SK-N-SH (cell line): ENCODE data around the gene TTLL7. TPM values are rescaled to one million over a fixed set of nuclear protein-coding genes. Genes with fewer than 3 reads are reported as not detected.
"Not testable (repeated sequence)": the region's sequence is repeated elsewhere in the genome, so short reads cannot be mapped to it uniquely, and the experiment has no call there.

Experiments
- CTCF ChIA-PET: fragments of 300-600, 350-600 bp; formaldehyde crosslinking; extraction: SDS; loops from one replicate; lab custom pipeline; 2021; lab: Yijun Ruan, JAX
- POLR2A ChIA-PET: fragments of 350-600 bp; sonication (Branson Sonifier 250); formaldehyde crosslinking; extraction: SDS; loops from one replicate; lab custom pipeline; 2020; ENCODE audit warnings: antibody characterized with exemption, inconsistent platforms; lab: Yijun Ruan, JAX
- DNase-seq: peaks from one replicate; pipeline ENCODE4 v3.0.0; 2012
- H2AFZ ChIP-seq: fragments of 200-600 bp; sonication (generic); 2 replicates; pipeline ENCODE4 v1.8.1; 2016; ENCODE audit warnings: antibody characterized with exemption, mild to moderate bottlenecking, low read depth
- H3F3A ChIP-seq: fragments of 200-600 bp; sonication (generic); replicated peaks from 2 replicates; pipeline ENCODE3; 2016; ENCODE audit warnings: antibody characterized with exemption, mild to moderate bottlenecking; ENCODE audit not compliant: insufficient read depth
- H3K27ac ChIP-seq, 2 experiments: fragments of 200-500 bp in 1 of 2; fragments of 200-600 bp in 1 of 2; sonication (Bioruptor generic) in 1 of 2; sonication (generic), shearing (Covaris generic) in 1 of 2; 2 replicates each; pipeline versions ENCODE4 v1.5.1 to v1.6.1; 2014 to 2016; ENCODE audit warnings: low read depth in 2 of 2, inconsistent platforms in 1 of 2, low read length in 1 of 2, mild to moderate bottlenecking in 1 of 2, mixed read lengths in 1 of 2
- H3K27me3 ChIP-seq: fragments of 200-600 bp; sonication (generic), shearing (Covaris generic); 2 replicates; pipeline ENCODE4 v1.6.1; 2016; ENCODE audit warnings: mixed run types; ENCODE audit not compliant: insufficient read depth
- H3K36me3 ChIP-seq, 2 experiments: fragments of 200-500 bp in 1 of 2; fragments of 200-600 bp in 1 of 2; sonication (Bioruptor generic) in 1 of 2; sonication (generic) in 1 of 2; replicated peaks in 1 of 2; 2 replicates each; pipeline versions ENCODE3 to v1.5.1; 2014 to 2016; ENCODE audit warnings: low read length in 1 of 2, mild to moderate bottlenecking in 1 of 2; ENCODE audit not compliant: insufficient read depth in 2 of 2, control insufficient read depth in 1 of 2
- H3K4me1 ChIP-seq, 2 experiments: fragments of 200-500 bp in 1 of 2; fragments of 200-600 bp in 1 of 2; sonication (Bioruptor generic) in 1 of 2; sonication (generic), shearing (Covaris generic) in 1 of 2; 2 replicates each; pipeline versions ENCODE4 v1.5.1 to v1.6.1; 2014 to 2016; ENCODE audit warnings: low read depth in 1 of 2, low read length in 1 of 2, mixed run types in 1 of 2; ENCODE audit not compliant: insufficient read depth in 2 of 2, control insufficient read depth in 1 of 2
- H3K4me2 ChIP-seq: fragments of 200-600 bp; sonication (generic), shearing (Covaris generic); 2 replicates; pipeline ENCODE4 v1.6.1; 2017; ENCODE audit warnings: mixed run types
- H3K4me3 ChIP-seq, 2 experiments: fragments of 200-500 bp in 1 of 2; fragments of 200-600 bp in 1 of 2; sonication (Bioruptor generic) in 1 of 2; sonication (generic), shearing (Covaris generic) in 1 of 2; 2 replicates each; pipeline versions ENCODE4 v1.5.1 to v1.8.1; 2014 to 2016; ENCODE audit warnings: low read depth in 2 of 2, inconsistent platforms in 1 of 2, low read length in 1 of 2, mild to moderate bottlenecking in 1 of 2, mixed read lengths in 1 of 2, moderate library complexity in 1 of 2
- H3K79me2 ChIP-seq: fragments of 200-600 bp; sonication (generic); 2 replicates; pipeline ENCODE4 v1.8.1; 2017; ENCODE audit warnings: mild to moderate bottlenecking; ENCODE audit not compliant: insufficient read depth
- H3K9ac ChIP-seq: fragments of 200-600 bp; sonication (generic); 2 replicates; pipeline ENCODE4 v1.6.1; 2017; ENCODE audit warnings: mixed run types
- H3K9me2 ChIP-seq: fragments of 200-600 bp; sonication (generic); 2 replicates; pipeline ENCODE4 v1.6.1; 2017; ENCODE audit warnings: mixed run types
- H3K9me3 ChIP-seq: fragments of 200-600 bp; sonication (generic); 2 replicates; pipeline ENCODE4 v1.6.1; 2017; ENCODE audit warnings: mixed run types, mild to moderate bottlenecking, moderate library complexity
- H4K20me1 ChIP-seq: fragments of 200-600 bp; sonication (generic); 2 replicates; pipeline ENCODE4 v1.6.1; 2017; ENCODE audit warnings: mild to moderate bottlenecking, mixed run types; ENCODE audit not compliant: insufficient read depth
- CHD2 ChIP-seq: fragments of 150-350 bp; IDR thresholded peaks from 2 replicates; pipeline ENCODE4 v1.6.1; 2018; ENCODE audit warnings: low read length; ENCODE audit not compliant: partially characterized antibody
- EP300 ChIP-seq, 2 experiments: IDR thresholded peaks; 2 replicates each; pipeline versions ENCODE4 v1.4.0 to v1.6.1; 2012; ENCODE audit warnings: borderline replicate concordance in 1 of 2, low read depth in 1 of 2, low read length in 1 of 2
- EZH2phosphoT487 ChIP-seq: fragments of 200-600 bp; sonication (generic); IDR thresholded peaks from 2 replicates; pipeline ENCODE4 v1.6.1; 2017; ENCODE audit warnings: low read depth, mixed run types, mild to moderate bottlenecking, antibody characterized with exemption, moderate library complexity, borderline replicate concordance
- FOXM1 ChIP-seq: IDR thresholded peaks from 2 replicates; pipeline ENCODE4 v1.4.0; 2012; ENCODE audit warnings: low read depth, mild to moderate bottlenecking
- MEF2A ChIP-seq: IDR thresholded peaks from 2 replicates; pipeline ENCODE4 v1.4.0; 2012; ENCODE audit warnings: low read depth, borderline replicate concordance
- MXI1 ChIP-seq: IDR thresholded peaks from 2 replicates; pipeline ENCODE4 v1.6.1; 2012; ENCODE audit warnings: mild to moderate bottlenecking, low read depth, low read length, improper control_type of control experiment
- NFIC ChIP-seq: IDR thresholded peaks from 2 replicates; pipeline ENCODE4 v1.4.0; 2012; ENCODE audit warnings: borderline replicate concordance
- NRF1 ChIP-seq: IDR thresholded peaks from 2 replicates; pipeline ENCODE4 v1.6.1; 2012; ENCODE audit warnings: low read depth, mild to moderate bottlenecking, low read length
- RAD21 ChIP-seq: IDR thresholded peaks from 2 replicates; pipeline ENCODE4 v1.6.1; 2012; ENCODE audit warnings: mild to moderate bottlenecking, low read length
- RCOR1 ChIP-seq: fragments of 150-350 bp; IDR thresholded peaks from 2 replicates; pipeline ENCODE4 v1.6.1; 2017; ENCODE audit warnings: antibody characterized with exemption, low read length
- RFX5 ChIP-seq: IDR thresholded peaks from 2 replicates; pipeline ENCODE4 v1.6.1; 2012; ENCODE audit warnings: mild to moderate bottlenecking, improper control_type of control experiment, low read length
- TCF12 ChIP-seq: IDR thresholded peaks from 2 replicates; pipeline ENCODE4 v1.4.0; 2012
- TEAD4 ChIP-seq: IDR thresholded peaks from 2 replicates; pipeline ENCODE4 v1.4.0; 2012; ENCODE audit warnings: mild to moderate bottlenecking, borderline replicate concordance; ENCODE audit not compliant: insufficient read depth
- WGBS: methylation state at CpG from one replicate; pipeline ENCODE4 v1.1.6; 2017; ENCODE audit warnings: low lambda C conversion rate; 5-methylcytosine and 5-hydroxymethylcytosine counted together
- polyA plus RNA-seq, 3 experiments: library from polyadenylated mRNA; depleted of rRNA; stranded (reverse); fragments of >200 nt; gene quantifications; 2 replicates each; pipeline ENCODE4 v1.2.3, GENCODE V29; 2012
- TF ChIP-seq, protein P1 (sequence below): fragments of 150-350 bp; IDR thresholded peaks from 2 replicates; pipeline ENCODE4 v1.6.1; 2016; ENCODE audit warnings: mild to moderate bottlenecking, low read depth, low read length
- TF ChIP-seq, protein P2 (sequence below): fragments of 200-600 bp; sonication (generic); IDR thresholded peaks from 2 replicates; pipeline ENCODE4 v1.6.1; 2017; ENCODE audit warnings: antibody characterized with exemption, mild to moderate bottlenecking, moderate library complexity
- TF ChIP-seq, protein P3 (sequence below): IDR thresholded peaks from 2 replicates; pipeline ENCODE4 v1.4.0; 2012; ENCODE audit warnings: low read depth, borderline replicate concordance
- TF ChIP-seq, protein P4 (sequence below): IDR thresholded peaks from 2 replicates; pipeline ENCODE4 v1.4.0; 2012; ENCODE audit warnings: low read depth
- TF ChIP-seq, protein P5 (sequence below): fragments of 150-350 bp; IDR thresholded peaks from 2 replicates; pipeline ENCODE4 v1.6.1; 2017; ENCODE audit warnings: antibody characterized with exemption, low read length, low read depth, borderline replicate concordance
- TF ChIP-seq, protein P6 (sequence below): IDR thresholded peaks from 2 replicates; pipeline ENCODE4 v1.4.0; 2012; ENCODE audit warnings: low read depth, borderline replicate concordance

Gene TTLL7
- polyA plus RNA-seq, 1 of the 3 experiments (the other 2 are of a cell fraction): 7.3 TPM

DNA sequence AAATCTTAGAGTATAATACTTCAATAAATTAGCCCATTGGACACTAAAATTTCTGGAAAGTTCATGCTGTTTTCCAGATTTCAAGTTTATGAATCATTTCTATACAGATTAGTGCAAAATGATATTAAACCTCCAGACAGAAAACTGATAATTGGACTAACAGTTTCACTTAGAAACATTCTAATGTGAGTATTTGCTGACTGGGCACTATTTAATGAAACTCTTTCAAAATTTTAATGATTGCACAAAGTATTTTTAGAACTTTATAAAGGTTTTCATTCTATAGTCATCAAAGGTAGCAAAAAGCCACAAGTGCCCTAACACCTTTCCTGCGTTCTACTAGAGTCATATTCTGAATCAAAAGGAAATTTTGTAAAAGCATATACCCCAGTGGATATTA, 81.0 kb downstream of the TTLL7 start (continued):
- TF ChIP-seq EP300 (IDR thresholded peaks at IDR 0.05; ENCODE audit: borderline replicate concordance in 1 of 2, low read depth in 1 of 2, low read length in 1 of 2) (no peak), NRF1 (no peak)

DNA sequence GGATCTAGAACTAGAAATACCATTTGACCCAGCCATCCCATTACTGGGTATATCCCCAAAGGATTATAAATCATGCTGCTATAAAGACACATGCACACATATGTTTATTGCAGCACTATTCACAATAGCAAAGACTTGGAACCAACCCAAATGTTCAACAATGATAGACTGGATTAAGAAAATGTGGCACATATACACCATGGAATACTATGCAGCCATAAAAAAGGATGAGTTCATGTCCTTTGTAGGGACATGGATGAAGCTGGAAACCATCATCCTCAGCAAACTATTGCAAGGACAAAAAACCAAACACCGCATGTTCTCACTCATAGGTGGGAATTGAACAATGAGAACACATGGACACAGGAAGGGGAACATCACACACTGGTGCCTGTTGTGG, 82.8 kb downstream of the TTLL7 start:
- WGBS: 100% methylated on average over 1 of the region's 1 CpG
- H3K4me1 ChIP-seq, H4K20me1 ChIP-seq, CTCF ChIA-PET, H3K9me2 ChIP-seq, H2AFZ ChIP-seq, H3K27ac ChIP-seq, H3K9me3 ChIP-seq, H3K4me2 ChIP-seq, H3F3A ChIP-seq, DNase-seq, H3K4me3 ChIP-seq, H3K27me3 ChIP-seq, POLR2A ChIA-PET, H3K79me2 ChIP-seq, H3K9ac ChIP-seq: not testable (repeated sequence)
- H3K36me3 ChIP-seq: peaks cover 29 to 30% of the 10 kb centered on the region in 2 experiments

DNA sequence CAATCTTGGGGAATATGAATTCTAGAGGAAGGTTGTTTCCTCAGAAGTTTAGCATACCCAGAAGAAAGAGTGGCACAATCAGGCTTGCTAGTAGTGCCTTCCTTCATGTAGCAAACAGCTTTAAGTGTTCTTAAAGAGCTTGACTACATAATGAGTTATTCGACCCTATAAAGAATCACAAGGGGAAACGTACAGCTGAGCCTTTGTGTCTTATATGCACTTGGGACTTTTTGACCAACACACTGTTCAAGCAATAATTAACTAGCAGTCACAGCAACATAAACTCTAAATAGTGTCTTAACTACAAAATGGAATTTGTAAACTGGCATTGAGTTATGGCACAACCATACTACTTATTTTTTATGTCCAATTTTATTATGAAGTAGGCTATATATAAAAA, 86.1 kb downstream of the TTLL7 start:
- Histone ChIP-seq H3F3A (no peaks in the 10 kb centered on the region), H3K27ac (no peak overlapping the region), H3K36me3 (peaks cover 12 to 15% of the 10 kb centered on the region in 2 experiments), H3K4me2 (no peak overlapping the region), H3K4me3 (no peak overlapping the region)
- no peak for DNase-seq
- ChIA-PET CTCF (interaction anchor here (1.0 to 2.2 kb wide), 3 partner anchors 9 to 1023 kb away, joined by 3 to 5 read pairs (median 3); no protein-coding TSS in a partner anchor), POLR2A (no interaction called here)
- no peak for TF ChIP-seq MEF2A
- no peak for TF ChIP-seq CHD2
- TF ChIP-seq FOXM1: no peak
- TF ChIP-seq, protein P1, sequence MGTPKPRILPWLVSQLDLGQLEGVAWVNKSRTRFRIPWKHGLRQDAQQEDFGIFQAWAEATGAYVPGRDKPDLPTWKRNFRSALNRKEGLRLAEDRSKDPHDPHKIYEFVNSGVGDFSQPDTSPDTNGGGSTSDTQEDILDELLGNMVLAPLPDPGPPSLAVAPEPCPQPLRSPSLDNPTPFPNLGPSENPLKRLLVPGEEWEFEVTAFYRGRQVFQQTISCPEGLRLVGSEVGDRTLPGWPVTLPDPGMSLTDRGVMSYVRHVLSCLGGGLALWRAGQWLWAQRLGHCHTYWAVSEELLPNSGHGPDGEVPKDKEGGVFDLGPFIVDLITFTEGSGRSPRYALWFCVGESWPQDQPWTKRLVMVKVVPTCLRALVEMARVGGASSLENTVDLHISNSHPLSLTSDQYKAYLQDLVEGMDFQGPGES: no peak
- TF ChIP-seq, protein P2, sequence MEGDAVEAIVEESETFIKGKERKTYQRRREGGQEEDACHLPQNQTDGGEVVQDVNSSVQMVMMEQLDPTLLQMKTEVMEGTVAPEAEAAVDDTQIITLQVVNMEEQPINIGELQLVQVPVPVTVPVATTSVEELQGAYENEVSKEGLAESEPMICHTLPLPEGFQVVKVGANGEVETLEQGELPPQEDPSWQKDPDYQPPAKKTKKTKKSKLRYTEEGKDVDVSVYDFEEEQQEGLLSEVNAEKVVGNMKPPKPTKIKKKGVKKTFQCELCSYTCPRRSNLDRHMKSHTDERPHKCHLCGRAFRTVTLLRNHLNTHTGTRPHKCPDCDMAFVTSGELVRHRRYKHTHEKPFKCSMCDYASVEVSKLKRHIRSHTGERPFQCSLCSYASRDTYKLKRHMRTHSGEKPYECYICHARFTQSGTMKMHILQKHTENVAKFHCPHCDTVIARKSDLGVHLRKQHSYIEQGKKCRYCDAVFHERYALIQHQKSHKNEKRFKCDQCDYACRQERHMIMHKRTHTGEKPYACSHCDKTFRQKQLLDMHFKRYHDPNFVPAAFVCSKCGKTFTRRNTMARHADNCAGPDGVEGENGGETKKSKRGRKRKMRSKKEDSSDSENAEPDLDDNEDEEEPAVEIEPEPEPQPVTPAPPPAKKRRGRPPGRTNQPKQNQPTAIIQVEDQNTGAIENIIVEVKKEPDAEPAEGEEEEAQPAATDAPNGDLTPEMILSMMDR: no peak
- TF ChIP-seq, protein P3, sequence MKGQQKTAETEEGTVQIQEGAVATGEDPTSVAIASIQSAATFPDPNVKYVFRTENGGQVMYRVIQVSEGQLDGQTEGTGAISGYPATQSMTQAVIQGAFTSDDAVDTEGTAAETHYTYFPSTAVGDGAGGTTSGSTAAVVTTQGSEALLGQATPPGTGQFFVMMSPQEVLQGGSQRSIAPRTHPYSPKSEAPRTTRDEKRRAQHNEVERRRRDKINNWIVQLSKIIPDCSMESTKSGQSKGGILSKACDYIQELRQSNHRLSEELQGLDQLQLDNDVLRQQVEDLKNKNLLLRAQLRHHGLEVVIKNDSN: no peak
- TF ChIP-seq MXI1: no peak
- TF ChIP-seq RAD21: no peak
- no peak for TF ChIP-seq RCOR1
- TF ChIP-seq, protein P4, sequence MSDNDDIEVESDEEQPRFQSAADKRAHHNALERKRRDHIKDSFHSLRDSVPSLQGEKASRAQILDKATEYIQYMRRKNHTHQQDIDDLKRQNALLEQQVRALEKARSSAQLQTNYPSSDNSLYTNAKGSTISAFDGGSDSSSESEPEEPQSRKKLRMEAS: no peak
- TF ChIP-seq EZH2phosphoT487: no peak
- TF ChIP-seq NRF1: no peak
- TF ChIP-seq NFIC: no peak
- TF ChIP-seq, protein P5, sequence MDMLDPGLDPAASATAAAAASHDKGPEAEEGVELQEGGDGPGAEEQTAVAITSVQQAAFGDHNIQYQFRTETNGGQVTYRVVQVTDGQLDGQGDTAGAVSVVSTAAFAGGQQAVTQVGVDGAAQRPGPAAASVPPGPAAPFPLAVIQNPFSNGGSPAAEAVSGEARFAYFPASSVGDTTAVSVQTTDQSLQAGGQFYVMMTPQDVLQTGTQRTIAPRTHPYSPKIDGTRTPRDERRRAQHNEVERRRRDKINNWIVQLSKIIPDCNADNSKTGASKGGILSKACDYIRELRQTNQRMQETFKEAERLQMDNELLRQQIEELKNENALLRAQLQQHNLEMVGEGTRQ: no peak
- TF ChIP-seq, protein P6, sequence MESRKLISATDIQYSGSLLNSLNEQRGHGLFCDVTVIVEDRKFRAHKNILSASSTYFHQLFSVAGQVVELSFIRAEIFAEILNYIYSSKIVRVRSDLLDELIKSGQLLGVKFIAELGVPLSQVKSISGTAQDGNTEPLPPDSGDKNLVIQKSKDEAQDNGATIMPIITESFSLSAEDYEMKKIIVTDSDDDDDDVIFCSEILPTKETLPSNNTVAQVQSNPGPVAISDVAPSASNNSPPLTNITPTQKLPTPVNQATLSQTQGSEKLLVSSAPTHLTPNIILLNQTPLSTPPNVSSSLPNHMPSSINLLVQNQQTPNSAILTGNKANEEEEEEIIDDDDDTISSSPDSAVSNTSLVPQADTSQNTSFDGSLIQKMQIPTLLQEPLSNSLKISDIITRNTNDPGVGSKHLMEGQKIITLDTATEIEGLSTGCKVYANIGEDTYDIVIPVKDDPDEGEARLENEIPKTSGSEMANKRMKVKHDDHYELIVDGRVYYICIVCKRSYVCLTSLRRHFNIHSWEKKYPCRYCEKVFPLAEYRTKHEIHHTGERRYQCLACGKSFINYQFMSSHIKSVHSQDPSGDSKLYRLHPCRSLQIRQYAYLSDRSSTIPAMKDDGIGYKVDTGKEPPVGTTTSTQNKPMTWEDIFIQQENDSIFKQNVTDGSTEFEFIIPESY: no peak
- TF ChIP-seq TEAD4: no peak
- no peak for TF ChIP-seq RFX5
- TF ChIP-seq TCF12: no peak
- TF ChIP-seq, all 33 proteins: peak for 0
- Histone ChIP-seq H3K9ac (no peak overlapping the region), H3K9me2 (no peaks in the 10 kb centered on the region), H2AFZ (no peak overlapping the region), H4K20me1 (no peaks in the 10 kb centered on the region), H3K79me2 (no peaks in the 10 kb centered on the region), H3K9me3 (no peaks in the 10 kb centered on the region), H3K27me3 (no peaks in the 10 kb centered on the region), H3K4me1 (no peaks in the 10 kb centered on the region)
- 85% methylated on average over 2 of the region's 2 CpGs for WGBS
